ENCODE measurements around the gene SH2B3.
A peak's percentile ranks its signal among the peaks of the same experiment; 100 is the strongest.
"Not testable (repeated sequence)": the region's sequence is repeated elsewhere in the genome, so short reads cannot be mapped to it uniquely, and the experiment has no call there.

The SH2B3 gene

GRCh38 chr12:111387747-111388323 lies 17.9 kb upstream of the SH2B3 start:
- DNase-seq (ENCODE audit: low read depth in 2 of 2): no peak

GRCh38 chr12:111389635-111390034 lies 16.1 kb upstream of the SH2B3 start:
- DNase-seq (ENCODE audit: low read depth in 2 of 2): no peak

- DNase-seq (ENCODE audit: low read depth in 2 of 2): no peak
Observed at GRCh38 chr12:111390910-111391309, 14.8 kb upstream of the SH2B3 start.

- DNase-seq (ENCODE audit: low read depth in 2 of 2): no peak
Observed at GRCh38 chr12:111393700-111394300, 11.9 kb upstream of the SH2B3 start.

GRCh38 chr12:111394480-111394879 lies 11.2 kb upstream of the SH2B3 start:
- no peak for DNase-seq (ENCODE audit: low read depth in 2 of 2)

- DNase-seq (ENCODE audit: low read depth in 2 of 2): no peak
Observed at GRCh38 chr12:111395336-111396187, 10.2 kb upstream of the SH2B3 start.

GRCh38 chr12:111396271-111396670 lies 9.5 kb upstream of the SH2B3 start:
- DNase-seq (ENCODE audit: low read depth in 2 of 2): not testable (repeated sequence)

- DNase-seq (ENCODE audit: low read depth in 2 of 2): peak; percentile 61 to 80
Observed at GRCh38 chr12:111396726-111397445, 8.8 kb upstream of the SH2B3 start.

GRCh38 chr12:111398530-111398929 lies 7.2 kb upstream of the SH2B3 start:
- no peak for DNase-seq (ENCODE audit: low read depth in 2 of 2)

- not testable (repeated sequence) for DNase-seq (ENCODE audit: low read depth in 2 of 2)
Observed at GRCh38 chr12:111399741-111400404, 5.8 kb upstream of the SH2B3 start.

- no peak for DNase-seq (ENCODE audit: low read depth in 2 of 2)
Observed at GRCh38 chr12:111401167-111401605, 4.5 kb upstream of the SH2B3 start.

- not testable (repeated sequence) for DNase-seq (ENCODE audit: low read depth in 2 of 2)
Observed at GRCh38 chr12:111402490-111402824, 3.3 kb upstream of the SH2B3 start.

- peak; percentile 85 to 90 for DNase-seq (ENCODE audit: low read depth in 2 of 2)
Observed at GRCh38 chr12:111404362-111405148, 1.2 kb upstream of the SH2B3 start.

- peak; percentile 98 to 99 for DNase-seq (ENCODE audit: low read depth in 2 of 2)
Observed at GRCh38 chr12:111405149-111405858, 419 bp upstream of the SH2B3 start.

GRCh38 chr12:111406474-111407376 lies 1.0 kb downstream of the SH2B3 start:
- peak; percentile 56 to 62 for DNase-seq (ENCODE audit: low read depth in 2 of 2)

- no peak for DNase-seq (ENCODE audit: low read depth in 2 of 2)
Observed at GRCh38 chr12:111407377-111408115, 1.8 kb downstream of the SH2B3 start.

GRCh38 chr12:111408116-111408440 lies 2.4 kb downstream of the SH2B3 start:
- DNase-seq (ENCODE audit: low read depth in 2 of 2): no peak

GRCh38 chr12:111408686-111409402 lies 3.1 kb downstream of the SH2B3 start:
- no peak for DNase-seq (ENCODE audit: low read depth in 2 of 2)

All from stimulated activated CD8-positive, alpha-beta memory T cell treated with anti-CD3 and anti-CD28 coated beads, Interleukin-7, amount 100 ng/mL, for 4 hours (primary cell).